ENCODE data around the gene MAP3K21.

Gene MAP3K21

DNA sequence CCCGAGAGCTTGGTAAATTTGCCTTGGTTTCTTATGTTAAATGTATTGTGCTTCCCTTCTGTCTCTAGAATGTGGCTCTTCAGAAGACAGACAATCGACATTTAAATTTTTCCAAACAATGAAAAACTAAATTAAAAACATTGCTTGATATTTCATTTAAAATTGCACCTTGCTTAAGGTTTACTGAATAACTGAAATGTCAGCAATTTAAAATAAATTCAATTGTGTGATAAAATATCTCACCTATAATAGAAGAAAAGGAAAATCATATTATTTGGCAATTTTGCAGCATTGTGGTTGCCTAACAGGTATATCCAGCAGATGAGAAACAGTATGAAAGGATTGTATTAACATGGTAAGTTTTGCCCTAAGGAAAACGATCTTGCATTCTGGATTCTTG, 56.5 kb downstream of the MAP3K21 start:
- no peak for ATAC-seq
- no peak for TF ChIP-seq ARNTL (CRISPR knock-in tag; IDR thresholded peaks at IDR 0.05; ENCODE audit: borderline replicate concordance, low read depth)
- TF ChIP-seq, protein P1, sequence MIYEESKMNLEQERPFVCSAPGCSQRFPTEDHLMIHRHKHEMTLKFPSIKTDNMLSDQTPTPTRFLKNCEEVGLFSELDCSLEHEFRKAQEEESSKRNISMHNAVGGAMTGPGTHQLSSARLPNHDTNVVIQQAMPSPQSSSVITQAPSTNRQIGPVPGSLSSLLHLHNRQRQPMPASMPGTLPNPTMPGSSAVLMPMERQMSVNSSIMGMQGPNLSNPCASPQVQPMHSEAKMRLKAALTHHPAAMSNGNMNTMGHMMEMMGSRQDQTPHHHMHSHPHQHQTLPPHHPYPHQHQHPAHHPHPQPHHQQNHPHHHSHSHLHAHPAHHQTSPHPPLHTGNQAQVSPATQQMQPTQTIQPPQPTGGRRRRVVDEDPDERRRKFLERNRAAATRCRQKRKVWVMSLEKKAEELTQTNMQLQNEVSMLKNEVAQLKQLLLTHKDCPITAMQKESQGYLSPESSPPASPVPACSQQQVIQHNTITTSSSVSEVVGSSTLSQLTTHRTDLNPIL (CRISPR knock-in tag; IDR thresholded peaks at IDR 0.05; ENCODE audit: low read depth): no peak
- TF ChIP-seq TCF4 (CRISPR knock-in tag; IDR thresholded peaks at IDR 0.05; ENCODE audit: borderline replicate concordance): no peak
- TF ChIP-seq ZNF8 (CRISPR knock-in tag; IDR thresholded peaks at IDR 0.05): no peak

DNA sequence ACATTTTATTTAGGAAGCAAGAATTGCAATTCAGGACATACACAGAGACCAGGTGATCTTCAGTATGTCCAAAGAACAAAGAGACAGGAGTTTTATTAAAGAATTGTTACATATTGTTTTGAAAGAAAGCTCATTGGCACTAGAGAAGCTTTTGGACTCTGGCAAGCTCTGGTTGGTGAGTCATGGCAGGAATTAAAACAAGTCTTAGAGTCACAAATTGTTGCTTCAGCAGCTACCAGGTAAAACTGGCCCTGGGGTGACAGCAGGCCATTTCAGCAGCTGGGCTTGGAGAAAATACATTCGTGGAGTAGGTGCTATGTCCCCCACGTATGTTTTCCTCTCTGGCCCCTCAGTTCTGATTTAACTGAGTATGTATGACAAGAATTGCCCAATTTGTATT, 58.8 kb downstream of the MAP3K21 start:
- TF ChIP-seq, protein P2, sequence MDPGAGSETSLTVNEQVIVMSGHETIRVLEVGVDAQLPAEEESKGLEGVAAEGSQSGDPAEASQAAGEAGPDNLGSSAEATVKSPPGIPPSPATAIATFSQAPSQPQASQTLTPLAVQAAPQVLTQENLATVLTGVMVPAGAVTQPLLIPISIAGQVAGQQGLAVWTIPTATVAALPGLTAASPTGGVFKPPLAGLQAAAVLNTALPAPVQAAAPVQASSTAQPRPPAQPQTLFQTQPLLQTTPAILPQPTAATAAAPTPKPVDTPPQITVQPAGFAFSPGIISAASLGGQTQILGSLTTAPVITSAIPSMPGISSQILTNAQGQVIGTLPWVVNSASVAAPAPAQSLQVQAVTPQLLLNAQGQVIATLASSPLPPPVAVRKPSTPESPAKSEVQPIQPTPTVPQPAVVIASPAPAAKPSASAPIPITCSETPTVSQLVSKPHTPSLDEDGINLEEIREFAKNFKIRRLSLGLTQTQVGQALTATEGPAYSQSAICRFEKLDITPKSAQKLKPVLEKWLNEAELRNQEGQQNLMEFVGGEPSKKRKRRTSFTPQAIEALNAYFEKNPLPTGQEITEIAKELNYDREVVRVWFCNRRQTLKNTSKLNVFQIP (CRISPR knock-in tag; IDR thresholded peaks at IDR 0.05; ENCODE audit: borderline replicate concordance, low read depth): no peak
- TF ChIP-seq CSDC2 (CRISPR knock-in tag; IDR thresholded peaks at IDR 0.05) (no peak), TCF4 (CRISPR knock-in tag; IDR thresholded peaks at IDR 0.05; ENCODE audit: borderline replicate concordance) (no peak), ESRRG (CRISPR knock-in tag; IDR thresholded peaks at IDR 0.05) (no peak), BACH2 (CRISPR knock-in tag; IDR thresholded peaks at IDR 0.05; ENCODE audit: borderline replicate concordance) (no peak), GLIS3 (CRISPR knock-in tag; IDR thresholded peaks at IDR 0.05) (no peak), ZC3H10 (CRISPR knock-in tag; IDR thresholded peaks at IDR 0.05) (no peak), OSR1 (CRISPR knock-in tag; IDR thresholded peaks at IDR 0.05) (no peak), SNAI2 (CRISPR knock-in tag; IDR thresholded peaks at IDR 0.05) (no peak), ZFP3 (CRISPR knock-in tag; IDR thresholded peaks at IDR 0.05) (no peak)
- TF ChIP-seq, protein P3, sequence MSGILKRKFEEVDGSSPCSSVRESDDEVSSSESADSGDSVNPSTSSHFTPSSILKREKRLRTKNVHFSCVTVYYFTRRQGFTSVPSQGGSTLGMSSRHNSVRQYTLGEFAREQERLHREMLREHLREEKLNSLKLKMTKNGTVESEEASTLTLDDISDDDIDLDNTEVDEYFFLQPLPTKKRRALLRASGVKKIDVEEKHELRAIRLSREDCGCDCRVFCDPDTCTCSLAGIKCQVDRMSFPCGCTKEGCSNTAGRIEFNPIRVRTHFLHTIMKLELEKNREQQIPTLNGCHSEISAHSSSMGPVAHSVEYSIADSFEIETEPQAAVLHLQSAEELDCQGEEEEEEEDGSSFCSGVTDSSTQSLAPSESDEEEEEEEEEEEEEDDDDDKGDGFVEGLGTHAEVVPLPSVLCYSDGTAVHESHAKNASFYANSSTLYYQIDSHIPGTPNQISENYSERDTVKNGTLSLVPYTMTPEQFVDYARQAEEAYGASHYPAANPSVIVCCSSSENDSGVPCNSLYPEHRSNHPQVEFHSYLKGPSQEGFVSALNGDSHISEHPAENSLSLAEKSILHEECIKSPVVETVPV (CRISPR knock-in tag; IDR thresholded peaks at IDR 0.05): no peak
- TF ChIP-seq, protein P4, sequence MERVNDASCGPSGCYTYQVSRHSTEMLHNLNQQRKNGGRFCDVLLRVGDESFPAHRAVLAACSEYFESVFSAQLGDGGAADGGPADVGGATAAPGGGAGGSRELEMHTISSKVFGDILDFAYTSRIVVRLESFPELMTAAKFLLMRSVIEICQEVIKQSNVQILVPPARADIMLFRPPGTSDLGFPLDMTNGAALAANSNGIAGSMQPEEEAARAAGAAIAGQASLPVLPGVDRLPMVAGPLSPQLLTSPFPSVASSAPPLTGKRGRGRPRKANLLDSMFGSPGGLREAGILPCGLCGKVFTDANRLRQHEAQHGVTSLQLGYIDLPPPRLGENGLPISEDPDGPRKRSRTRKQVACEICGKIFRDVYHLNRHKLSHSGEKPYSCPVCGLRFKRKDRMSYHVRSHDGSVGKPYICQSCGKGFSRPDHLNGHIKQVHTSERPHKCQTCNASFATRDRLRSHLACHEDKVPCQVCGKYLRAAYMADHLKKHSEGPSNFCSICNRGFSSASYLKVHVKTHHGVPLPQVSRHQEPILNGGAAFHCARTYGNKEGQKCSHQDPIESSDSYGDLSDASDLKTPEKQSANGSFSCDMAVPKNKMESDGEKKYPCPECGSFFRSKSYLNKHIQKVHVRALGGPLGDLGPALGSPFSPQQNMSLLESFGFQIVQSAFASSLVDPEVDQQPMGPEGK (CRISPR knock-in tag; IDR thresholded peaks at IDR 0.05; ENCODE audit: borderline replicate concordance): no peak
- no peak for ATAC-seq

DNA sequence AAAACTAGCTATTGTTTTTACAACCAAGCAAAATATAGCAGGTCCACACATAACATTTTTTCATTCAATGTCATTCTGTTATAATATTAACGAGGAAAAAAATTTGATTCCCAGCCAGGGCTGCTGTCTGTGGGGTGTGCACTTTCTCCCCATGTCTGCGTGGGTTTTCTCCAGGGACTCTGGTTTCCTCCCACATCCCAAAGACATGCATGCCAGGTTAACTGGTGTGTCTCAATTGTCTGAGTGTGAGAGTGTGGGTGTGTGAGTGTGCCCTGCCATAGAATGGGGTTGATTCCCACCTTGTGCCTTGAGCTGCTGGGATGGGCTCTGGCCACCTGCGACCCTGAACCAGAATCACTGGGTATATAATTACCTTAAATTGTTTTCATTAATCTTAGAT, 60.1 kb downstream of the MAP3K21 start:
- no peak for ATAC-seq
- TF ChIP-seq ZC3H10 (CRISPR knock-in tag; IDR thresholded peaks at IDR 0.05) (no peak), ZNF8 (CRISPR knock-in tag; IDR thresholded peaks at IDR 0.05) (no peak), ZFP3 (CRISPR knock-in tag; IDR thresholded peaks at IDR 0.05) (no peak), ISL1 (CRISPR knock-in tag; IDR thresholded peaks at IDR 0.05) (no peak), TOX (CRISPR knock-in tag; IDR thresholded peaks at IDR 0.05; ENCODE audit: borderline replicate concordance) (no peak), ARNTL (CRISPR knock-in tag; IDR thresholded peaks at IDR 0.05; ENCODE audit: borderline replicate concordance, low read depth) (no peak), SNAI2 (CRISPR knock-in tag; IDR thresholded peaks at IDR 0.05) (no peak), ESRRG (CRISPR knock-in tag; IDR thresholded peaks at IDR 0.05) (no peak), PPARA (CRISPR knock-in tag; IDR thresholded peaks at IDR 0.05; ENCODE audit: borderline replicate concordance) (no peak)
- TF ChIP-seq, protein P4 (CRISPR knock-in tag; IDR thresholded peaks at IDR 0.05; ENCODE audit: borderline replicate concordance): no peak
- TF ChIP-seq, protein P5, sequence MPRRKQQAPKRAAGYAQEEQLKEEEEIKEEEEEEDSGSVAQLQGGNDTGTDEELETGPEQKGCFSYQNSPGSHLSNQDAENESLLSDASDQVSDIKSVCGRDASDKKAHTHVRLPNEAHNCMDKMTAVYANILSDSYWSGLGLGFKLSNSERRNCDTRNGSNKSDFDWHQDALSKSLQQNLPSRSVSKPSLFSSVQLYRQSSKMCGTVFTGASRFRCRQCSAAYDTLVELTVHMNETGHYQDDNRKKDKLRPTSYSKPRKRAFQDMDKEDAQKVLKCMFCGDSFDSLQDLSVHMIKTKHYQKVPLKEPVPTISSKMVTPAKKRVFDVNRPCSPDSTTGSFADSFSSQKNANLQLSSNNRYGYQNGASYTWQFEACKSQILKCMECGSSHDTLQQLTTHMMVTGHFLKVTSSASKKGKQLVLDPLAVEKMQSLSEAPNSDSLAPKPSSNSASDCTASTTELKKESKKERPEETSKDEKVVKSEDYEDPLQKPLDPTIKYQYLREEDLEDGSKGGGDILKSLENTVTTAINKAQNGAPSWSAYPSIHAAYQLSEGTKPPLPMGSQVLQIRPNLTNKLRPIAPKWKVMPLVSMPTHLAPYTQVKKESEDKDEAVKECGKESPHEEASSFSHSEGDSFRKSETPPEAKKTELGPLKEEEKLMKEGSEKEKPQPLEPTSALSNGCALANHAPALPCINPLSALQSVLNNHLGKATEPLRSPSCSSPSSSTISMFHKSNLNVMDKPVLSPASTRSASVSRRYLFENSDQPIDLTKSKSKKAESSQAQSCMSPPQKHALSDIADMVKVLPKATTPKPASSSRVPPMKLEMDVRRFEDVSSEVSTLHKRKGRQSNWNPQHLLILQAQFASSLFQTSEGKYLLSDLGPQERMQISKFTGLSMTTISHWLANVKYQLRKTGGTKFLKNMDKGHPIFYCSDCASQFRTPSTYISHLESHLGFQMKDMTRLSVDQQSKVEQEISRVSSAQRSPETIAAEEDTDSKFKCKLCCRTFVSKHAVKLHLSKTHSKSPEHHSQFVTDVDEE (CRISPR knock-in tag; IDR thresholded peaks at IDR 0.05): no peak

All from SK-N-SH treated with all-trans-retinoic acid at 6 μM for 48 hours (cell line).